Medulla oblongata (tissue), 1 donor: ENCODE measurements around the gene TAF6.

ENCODE experiments used
- DNase-seq: peaks from one replicate; pipeline ENCODE4 v3.0.0-alpha.2; 2015; ENCODE audit errors: extremely low spot score

Gene TAF6

GRCh38 chr7:100119072-100119969 lies at the start of gene TAF6, which contains the start of gene CNPY4:
Gene TAF6, minus strand, starts transcription at chr7:100119358. Its CDS starts 5,149 bp downstream, at chr7:100114209.
Gene CNPY4, plus strand, starts transcription at chr7:100119634. Its CDS starts 111 bp downstream, at chr7:100119745.
- peak; percentile 97 for DNase-seq

DNA sequence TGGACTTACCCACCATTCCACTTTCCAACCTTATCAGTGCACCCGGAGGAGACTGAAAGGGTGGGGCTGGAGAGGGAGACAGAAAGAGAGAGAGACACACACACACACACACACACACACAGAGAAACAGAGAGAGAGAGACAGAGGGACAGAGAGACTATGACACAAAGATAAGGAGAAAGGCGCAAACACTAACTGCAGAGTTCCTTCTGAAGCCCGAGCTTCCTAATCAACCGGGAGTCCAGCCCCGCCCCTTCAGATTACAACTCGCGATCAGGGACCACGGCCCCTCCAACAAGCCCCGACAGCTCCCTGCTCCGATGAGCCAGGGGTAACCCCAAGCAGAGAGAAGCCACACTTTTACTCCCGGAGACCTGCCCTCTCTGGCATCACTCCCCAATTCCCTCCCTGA lies 48.8 kb upstream of the TAF6 start:
- DNase-seq = peak; percentile 25

- DNase-seq = peak; percentile 52
Observed at GRCh38 chr7:100166970-100167911, 48.1 kb upstream of the TAF6 start.

DNA sequence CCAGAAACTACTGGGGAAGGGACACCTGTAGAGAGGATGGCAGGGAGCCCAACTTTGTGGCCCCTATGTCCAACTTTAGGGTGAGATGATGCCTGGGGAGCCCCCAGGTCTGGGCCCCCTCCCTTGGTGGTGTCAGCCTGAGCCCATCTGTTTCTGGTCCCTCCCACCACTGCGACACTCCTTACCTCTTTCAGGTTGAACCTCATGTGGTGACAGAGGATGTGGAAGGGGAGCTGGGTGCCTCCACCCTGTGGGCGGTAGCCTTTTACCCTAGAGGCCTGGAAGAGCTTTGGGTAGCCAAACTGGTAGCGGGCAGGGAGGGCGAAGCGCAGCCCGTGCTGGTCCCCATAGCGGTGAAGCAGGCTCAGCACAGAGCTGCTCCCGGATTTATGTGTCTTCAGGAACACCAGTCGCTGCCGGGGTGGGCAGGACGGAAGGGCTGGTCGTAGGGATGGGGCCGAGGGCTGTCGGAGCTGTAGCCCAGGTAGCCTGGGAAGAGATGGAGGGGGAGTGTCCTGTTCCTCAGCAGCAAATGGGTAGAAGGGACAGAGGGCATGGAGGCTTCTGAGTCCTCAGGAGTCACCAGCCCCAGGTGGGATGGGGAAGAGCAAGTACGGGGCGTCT lies 47.3 kb upstream of the TAF6 start:
- DNase-seq = no peak

DNA sequence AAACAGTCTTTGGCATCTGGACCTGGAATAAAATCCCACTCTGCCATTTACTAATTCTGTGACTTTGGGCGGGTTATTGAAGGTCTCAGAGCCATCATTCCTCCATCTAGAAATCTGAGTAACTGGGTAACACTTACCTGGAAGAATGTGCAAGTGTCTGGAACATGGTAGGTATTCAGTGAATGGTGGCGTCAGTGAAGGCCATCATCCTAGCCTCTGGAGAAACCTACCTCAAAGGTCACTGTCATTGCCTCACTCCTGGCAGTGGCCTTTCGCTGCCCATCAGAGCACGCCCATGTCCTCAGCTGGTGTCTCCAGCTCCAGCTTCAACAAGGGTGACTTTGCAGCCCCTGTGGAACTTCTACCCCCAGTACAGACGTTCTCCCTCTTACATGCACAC lies 44.7 kb upstream of the TAF6 start:
- DNase-seq = no peak

DNA sequence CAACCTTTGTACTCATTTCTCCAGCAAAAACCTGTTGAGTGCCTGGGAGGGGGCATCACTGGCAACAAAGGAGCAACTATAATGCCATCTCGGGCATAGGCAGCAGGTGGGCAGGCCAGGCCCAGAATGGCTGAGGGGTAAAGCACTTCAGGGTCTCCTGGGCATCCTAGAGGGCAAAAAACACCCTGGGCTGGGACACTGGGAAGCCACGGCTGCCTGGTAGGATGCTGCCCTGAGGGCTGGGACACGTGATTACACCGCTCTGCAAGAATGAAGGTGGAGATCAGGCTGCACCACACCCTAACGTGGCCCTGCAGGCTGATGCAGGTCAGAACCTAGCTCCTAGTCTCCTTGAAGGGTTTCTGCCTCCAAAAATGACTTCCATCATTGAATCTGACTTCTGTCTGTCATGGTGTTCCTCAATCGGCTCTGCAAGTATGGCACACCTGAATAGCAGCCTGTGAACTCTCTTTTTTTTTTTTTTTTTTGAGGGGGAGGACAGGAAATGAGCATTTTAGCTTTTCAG lies 43.9 kb upstream of the TAF6 start:
- no peak for DNase-seq

DNA sequence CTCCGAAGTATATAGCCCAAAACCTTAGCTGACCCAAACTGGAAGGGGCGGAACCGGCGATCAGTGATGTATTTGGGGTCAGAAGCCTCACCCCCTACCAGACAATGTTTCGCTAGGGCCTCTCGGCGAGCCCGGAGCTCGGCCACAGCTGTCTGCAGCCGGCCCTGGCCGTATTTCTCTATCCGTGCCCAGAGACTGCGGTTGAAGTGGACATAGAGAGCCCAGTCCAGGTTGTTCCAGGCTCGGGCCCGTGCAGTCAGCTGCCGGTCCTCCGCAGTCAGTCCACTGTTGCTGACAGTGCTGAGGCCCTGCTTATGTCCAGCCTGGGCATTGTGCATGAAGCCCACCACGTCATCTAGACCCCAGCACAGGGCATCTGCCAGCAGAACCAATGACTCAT lies 40.9 kb upstream of the TAF6 start:
- DNase-seq = no peak

- DNase-seq = no peak
Observed at GRCh38 chr7:100159099-100159623, 40.0 kb upstream of the TAF6 start.

DNA sequence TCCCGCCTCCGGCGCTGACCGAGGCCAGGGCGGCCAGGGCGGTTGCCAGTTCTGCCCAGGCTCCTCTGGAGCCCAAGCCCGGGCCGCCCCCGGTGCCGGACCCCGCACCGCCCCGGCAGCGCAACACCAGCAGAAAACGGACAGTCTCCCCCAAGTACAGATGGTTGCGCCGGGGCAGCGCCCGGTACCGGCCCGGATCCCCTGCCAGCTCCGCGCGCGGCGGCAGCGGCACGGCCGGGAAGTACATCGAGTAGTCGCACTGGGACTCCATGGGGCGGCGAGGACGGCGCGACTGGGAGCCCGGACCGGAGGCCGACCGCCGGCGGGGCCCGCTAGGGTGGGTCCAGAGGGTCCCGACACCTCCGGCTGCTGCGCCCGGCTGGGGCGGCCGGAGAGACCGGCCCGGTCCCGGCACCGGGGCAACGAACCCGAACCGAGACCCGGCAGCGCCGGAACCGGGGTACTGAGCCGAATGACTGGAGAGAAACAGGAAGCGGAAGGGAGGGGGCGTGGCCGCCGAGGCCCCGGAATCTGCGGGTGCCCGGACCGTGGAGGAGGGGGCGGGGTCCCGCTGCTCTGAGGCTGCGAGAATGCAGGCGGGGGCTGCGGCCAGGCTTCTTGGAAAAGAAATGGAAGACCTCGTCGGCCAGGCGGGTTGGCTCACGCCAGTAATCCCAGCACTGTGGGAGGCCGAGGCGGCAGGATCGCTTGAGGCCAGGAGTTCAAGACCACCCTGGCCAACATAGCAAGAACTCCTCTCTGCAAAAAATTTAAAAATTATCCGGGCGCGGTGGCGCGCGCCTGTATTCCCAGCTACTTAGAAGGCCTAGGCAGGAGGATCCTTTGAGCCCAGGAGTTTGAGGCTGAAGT lies 39.3 kb upstream of the TAF6 start, which contains the start of gene TRAPPC14:
TSS of gene TRAPPC14 (minus strand) at position 495 of the 870 bp plus-strand sequence. CDS start at position 271, 224 bp downstream.
- DNase-seq = peak; percentile 86

DNA sequence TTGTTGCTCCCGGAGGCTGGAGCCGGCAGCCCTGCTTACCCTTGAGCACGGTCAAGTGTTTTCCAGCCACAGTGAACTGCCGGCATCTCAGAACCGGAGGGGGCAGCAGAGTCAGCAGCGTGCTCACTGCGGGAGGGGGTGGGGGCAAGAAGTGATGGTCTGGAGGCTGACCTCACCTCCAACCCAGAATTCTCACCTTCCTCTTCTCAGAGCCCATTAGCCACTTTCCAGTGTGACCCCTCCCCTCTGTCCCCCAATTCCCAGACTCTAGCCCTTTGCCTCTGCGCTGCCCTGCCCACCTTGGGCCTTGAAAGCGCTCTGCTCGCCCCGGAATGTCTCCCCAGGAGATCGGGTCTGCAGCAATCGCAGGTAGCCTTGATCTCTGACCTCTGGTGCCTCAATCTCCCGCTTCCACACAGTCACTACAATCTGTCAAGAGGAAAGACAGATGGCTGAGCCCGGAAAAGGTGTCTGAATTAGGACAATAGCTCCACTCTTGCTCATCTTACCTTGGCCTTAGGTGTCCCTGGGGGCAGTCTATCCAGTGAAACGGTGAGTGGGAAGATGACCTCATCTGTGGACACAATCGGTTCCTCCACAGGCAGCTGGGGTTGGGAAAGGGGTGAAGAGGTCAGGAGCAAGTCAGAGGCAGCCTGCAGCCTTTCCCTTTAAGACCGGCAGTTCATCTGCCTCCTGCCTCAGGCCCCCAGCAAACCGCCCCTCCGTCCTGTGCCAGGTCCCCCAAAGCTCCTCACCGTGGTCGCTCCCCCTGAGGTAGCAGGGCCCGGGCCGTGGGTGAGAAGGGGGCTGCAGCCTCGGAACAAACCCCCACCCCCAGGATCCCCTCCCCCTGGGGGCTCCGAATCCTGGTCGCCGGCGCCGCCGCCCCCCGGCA lies 38.4 kb upstream of the TAF6 start:
- no peak for DNase-seq

GRCh38 chr7:100157069-100157333 lies 37.8 kb upstream of the TAF6 start:
- DNase-seq = no peak

DNA sequence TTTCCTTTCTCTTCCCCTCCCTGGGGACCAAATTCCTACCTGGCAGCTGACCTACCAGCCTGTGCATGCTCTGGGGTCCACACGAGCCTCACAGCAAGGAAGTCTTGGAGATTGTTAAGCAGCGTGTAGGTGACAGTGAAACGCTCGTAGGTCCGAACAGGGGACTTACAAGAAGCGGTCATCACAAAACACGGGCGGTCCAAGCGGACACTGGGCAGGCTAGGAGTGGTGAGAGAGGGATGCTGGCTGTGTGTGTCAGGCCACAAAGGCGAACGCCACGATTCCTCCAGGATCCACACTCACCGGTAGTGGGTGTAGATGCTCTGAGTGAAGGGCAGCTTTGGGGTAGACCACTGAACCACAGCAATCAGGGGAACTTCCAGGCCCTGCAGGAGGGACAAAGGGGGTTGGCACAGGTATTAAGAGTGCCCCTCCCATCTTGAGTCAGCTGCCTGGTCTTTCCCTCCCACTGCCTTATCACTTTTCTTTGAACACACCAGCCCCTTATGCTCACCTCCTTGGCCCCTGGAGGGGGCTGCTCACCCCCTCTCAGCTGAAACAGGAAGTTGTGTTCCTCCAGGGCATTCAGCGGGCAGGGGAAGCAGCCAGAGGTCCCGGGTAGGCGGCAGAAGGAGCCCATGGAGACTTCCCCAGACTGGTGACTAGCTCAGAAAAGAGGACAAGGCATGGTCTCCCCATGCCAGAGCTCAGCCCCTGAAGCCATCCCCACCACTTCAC lies 37.3 kb upstream of the TAF6 start:
- no peak for DNase-seq

DNA sequence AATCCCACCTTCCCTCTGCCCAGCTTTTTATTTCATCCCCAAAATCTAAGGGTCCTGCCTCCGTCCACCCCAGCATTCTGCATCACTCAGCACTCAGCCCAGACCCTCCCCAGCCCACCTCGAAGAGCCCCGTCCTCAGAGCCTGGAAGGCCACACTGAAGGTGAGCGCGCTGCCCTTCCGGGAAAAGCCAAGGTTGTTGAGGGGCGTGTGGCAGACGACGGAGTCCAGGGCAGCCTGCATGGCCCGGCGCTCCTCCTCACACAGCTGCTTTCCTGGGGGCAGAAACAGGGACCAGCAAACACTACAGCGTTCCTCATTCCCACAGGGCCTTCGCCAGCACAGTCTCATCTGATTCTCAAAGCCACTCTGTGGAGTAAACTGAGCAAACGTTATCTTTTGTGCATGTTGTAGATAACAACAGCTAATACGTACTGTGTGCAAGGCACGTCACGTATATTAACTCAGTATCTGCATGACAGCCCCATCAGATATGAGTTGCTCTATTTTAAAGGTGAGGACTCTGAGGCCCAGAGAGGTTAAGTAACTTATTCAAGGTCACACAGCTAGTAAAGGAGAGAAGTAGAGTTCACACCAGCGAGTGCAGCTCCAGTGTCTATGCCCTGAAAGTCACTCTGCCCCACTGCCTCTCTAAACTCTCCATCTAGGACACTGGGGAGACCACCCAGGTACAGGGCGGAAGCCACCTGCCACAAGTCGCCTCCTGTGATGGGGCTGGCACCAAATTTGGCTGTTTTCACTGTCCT lies 36.6 kb upstream of the TAF6 start:
- no peak for DNase-seq

GRCh38 chr7:100154651-100155491 lies 35.7 kb upstream of the TAF6 start:
- DNase-seq = no peak

- no peak for DNase-seq
Observed at GRCh38 chr7:100153708-100154535, 34.8 kb upstream of the TAF6 start.
